NK-92 (cell line): ENCODE measurements around the gene ATXN2.
"Not testable (repeated sequence)": the region's sequence is repeated elsewhere in the genome, so short reads cannot be mapped to it uniquely, and the experiment has no call there.

Experiments
- DNase-seq: peaks from one replicate; lab custom pipeline; 2025; ENCODE audit not compliant: unreplicated experiment; lab: John Stamatoyannopoulos, UW

The ATXN2 gene

DNA sequence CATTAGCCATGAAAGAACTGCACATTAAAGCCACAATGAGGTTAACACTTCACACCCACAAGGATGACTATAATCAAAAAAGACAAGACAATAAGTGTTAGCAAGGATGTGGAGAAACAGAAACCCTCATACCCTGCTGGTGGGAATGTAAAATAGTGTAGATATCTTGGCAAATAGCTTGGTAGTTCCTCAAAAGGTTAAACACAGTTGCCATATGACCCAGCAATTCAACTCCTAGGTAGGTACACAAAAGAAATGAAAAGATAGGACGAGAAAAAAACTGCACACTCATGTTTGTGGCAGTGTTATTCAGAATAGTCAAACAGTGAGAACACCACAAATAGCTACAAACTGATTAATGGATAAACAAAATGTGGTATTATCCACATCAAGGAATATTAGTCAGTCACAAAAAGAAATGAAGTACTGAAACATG, 93.5 kb downstream of the ATXN2 start:
- no peak for DNase-seq

DNA sequence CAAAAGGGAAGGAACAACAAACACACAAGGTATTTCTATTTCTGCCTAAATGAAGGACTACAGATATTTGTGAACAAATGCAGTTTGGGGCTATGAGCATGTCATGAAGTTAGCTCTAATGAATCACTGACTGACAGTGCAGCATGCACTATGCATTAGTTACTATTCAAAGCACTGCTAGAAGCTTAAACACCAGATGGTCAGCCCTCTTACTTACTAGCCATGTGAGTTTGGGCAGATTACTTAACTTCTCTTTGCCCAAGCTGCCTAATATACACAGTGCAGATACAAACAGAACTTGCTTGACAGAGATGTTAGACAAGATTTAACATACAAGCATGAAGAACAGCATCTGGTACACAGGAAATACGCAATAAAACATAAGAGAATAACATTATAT, 96.0 kb downstream of the ATXN2 start:
- no peak for DNase-seq

DNA sequence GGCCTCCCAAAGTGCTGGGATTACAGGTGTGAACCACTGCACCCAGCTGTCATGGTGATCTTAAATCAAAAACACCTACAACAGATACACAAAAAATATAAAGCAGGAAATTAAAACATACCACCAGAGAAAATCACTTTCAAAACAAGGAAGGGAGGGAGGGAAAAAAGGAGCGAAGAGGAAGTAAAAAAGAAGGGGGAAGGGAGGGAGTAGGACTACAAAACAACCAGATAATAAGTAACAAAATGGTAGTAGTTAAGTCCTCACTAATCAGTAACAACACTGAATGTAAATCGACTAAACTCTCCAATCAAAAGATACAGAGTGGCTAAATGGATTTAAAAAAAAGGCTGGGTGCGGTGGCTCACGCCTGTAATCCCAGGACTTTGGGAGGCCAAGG, 104.4 kb downstream of the ATXN2 start:
- no peak for DNase-seq

DNA sequence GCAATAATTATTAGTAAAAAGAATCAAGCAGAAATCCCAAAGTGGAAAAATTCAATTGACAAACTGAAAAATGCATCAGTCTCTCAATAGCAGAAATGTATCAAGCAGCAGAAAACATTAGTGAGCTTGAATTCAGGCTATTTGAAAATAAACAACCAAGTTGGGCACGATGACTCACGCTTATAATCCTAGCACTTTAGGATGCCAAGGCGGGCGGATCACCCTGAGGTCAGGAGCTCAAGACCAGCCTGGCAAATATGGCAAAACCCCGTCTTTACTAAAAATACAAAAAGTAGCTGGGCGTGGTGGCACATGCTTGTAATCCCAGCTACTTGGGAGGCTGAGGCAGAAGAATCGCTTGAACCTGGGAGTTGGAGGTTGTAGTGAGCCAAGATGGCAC, 106.1 kb downstream of the ATXN2 start:
- DNase-seq: not testable (repeated sequence)

DNA sequence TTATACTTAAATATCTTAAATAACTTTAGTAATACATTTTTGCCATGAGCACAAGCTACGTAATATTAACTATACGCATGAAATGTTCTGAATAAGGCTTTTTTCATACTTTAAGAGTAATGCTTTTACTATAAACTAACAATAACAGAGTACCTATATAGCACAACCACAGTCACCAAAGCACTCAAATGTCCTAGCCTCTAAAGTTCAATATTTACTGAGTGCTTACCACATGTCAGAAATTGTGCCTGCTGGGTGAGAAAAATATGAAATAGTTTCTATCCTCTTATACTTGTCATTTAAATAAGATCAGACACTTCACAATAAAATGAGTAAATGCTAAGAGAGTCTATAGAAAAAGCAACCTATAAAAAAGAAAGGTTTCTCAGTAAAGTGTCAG, 110.3 kb downstream of the ATXN2 start:
- no peak for DNase-seq

DNA sequence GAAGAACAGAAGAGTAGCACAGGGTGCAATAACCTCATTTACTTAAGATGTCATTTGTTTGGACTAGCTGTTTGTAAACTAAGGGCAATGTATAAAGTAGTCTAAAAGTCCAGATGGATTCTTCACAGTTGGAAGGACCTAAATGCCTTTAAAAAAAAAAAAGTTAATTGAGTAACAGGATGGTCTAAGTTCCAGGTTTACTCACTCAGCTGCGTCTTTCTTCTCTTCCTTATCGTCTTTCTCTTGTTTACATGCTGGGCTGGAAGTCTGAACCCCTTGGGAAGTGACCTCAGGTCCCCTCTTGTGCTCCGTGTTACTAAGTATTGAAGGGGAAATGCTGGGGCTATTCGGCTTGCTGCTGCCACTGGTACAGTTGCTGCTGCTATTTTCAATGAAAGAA, 110.8 kb downstream of the ATXN2 start:
- DNase-seq: no peak

DNA sequence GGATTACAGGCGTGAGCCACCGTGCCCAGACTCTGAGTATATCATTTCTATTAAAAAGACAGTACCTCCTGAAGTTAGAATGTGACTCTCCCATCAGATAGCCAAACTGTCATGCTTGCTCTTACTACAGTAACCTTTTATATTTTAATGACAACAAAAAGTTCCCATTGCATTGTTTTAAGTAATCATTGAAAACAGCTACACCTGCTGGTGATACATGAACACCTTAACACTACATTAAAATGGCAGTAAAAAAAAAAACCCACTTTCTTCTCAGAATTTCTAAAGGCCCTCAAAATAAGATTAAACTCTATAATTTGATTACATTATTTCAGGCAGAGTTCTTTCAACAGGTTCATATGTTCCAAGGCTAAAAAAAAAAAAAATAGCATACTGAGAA, 116.7 kb downstream of the ATXN2 start:
- no peak for DNase-seq

DNA sequence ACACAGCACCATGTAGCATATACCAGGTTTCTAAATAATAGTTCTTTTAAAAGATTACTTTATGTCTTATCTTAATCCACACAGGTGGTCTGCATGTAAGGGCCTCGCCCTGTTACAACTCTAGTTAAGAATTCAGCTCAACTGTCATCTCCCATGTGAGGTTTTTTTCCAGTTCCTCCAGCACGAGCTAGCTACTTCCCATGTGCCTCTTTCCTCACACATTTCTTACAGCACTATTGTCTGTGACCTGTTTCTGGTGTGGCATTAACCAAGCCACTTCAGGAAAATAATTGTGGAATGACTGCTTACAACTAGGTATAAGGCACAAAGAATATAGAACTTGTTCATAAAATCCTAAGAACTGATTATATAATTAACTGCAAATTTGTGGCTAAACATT, 127.9 kb downstream of the ATXN2 start:
- DNase-seq: no peak

DNA sequence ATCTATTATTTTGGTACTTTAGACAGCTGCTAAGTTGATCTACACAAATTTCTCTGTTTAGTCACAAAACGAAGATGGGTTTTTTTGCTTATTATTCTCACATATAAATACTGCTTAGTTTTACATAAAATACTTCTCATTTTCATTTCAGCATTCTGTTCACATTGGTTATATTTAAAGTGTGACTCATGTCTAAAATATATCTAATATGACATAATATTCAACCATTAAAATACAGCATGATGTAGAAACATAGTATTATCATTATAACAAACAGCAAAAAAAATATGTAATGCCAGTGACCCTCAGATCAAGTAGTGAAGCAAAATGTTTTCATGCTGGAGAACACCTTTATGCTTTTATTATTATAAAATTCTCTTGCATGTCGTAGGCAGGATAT, 129.7 kb downstream of the ATXN2 start:
- DNase-seq: no peak

DNA sequence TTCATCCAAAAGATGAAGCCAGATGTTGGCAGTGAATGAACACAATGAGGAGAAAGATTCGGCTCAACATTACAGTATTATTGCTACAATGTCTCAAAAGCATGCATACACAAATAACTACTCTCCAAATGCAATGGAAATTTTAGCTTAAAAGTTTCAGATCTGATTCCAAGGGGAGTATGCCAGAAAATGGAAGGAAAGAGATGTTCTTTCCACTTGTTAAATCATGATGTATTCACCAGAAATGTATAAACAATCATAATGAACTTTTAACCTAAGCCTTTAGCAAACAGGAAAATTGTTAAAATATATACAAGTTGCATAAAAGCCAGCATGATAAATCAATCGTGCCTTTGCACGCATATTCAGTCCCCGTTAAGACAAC, 131.3 kb downstream of the ATXN2 start:
- no peak for DNase-seq

DNA sequence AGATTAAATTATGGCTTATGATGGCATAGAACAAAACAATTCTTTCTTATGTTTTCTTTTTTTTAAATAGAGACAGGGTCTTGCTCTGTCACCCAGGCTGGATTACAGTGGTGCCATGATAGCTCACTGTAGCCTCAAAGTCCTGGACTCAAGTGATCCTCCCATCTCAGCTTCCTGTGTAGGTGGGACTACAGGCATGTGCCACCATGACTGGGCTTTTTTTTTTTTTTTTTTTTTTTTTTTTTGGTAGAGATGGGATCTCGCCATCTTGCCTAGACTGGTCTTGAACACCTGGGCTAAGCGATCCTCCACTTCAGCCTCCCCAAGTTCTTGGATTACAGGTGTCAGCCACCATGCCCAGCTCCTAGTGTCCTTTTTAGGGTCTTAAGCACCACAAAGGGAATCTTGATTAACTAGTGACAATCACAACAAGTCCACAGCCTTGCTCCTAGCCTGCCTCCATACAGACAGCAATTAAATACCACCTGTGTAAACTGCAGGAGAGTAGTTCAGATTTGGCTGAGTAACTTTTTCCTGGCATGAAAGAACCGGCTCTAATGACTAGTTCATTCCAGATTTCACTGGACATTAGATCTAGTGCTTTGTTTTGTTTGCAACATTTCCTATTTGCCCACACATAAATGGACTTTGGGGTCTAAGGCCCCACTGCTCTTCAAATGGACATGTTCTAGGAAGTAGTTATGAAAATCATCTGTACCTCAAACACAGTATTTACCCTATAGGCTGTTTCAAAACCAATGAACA, 131.8 kb downstream of the ATXN2 start:
- DNase-seq: no peak

DNA sequence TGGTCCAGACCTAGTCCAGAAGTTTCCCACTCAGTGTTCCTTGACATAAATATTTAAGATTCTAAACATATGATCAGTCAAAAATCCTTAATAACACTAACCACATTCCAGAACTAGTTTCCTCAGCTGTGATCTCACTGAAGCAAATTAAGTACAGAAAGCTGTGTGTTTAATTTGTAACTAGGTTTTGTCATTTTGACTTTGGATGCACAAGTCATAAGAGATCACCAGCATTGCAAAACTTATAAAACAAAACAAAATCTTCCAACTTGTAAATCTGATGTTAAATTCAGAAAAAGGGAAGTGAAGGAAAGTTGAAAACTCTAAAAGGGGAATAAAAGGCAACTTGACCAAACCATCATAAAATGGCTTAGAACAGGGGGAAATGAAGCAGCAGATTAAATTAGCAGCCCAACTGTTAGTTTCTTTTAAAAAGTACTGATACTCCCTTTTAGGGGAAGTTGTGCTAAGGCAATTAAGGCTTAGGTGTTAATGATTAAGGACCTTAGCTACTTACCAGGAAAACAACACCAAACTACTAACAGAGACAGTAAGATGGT, 136.8 kb downstream of the ATXN2 start:
- no peak for DNase-seq

DNA sequence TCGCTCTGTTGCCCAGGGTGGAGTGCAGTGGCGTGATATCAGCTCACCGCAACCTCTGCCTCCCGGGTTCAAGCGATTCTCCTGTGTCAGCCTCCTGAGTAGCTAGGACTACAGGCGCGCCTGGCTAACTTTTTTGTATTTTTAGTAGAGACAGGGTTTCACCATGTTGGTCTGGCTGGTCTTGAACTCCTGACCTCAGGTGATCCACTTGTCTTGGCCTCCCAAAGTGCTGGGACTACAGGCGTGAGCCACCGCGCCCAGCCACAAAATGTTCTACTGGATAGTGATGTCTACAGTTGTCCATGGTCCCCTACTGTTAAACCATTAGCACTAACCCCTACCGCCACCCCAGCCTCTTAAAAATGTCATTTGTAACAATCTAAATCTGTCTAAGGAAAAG, 139.0 kb downstream of the ATXN2 start:
- not testable (repeated sequence) for DNase-seq

DNA sequence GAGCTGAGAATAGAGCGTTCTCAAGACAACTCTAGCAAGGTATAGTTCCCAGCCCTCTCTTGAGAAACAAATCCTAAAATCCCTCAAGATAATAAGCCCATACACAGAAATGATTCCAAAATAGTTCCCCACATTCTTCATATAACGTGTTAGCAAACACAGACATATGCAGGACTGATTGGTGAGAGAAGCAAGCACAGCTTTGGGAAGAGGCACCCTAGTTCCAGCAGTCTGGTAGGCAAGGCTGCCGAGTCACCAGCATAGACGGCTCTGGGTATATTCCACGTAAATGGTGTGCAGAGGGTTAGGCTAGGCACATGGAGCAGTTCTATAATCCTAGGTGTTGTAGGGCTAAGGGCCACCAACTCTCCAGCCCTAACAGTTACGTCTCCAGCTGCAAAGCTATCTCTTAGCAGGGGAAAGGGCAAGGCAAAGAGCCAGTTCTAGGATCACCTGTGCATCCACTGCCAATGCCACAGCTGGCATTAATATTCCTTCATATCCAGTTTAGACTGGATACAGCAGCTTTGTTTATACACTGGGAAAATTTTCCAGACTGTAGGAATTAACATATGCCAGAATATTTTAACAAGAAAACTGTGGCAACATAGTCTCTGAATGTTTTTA, 140.5 kb downstream of the ATXN2 start:
- DNase-seq: no peak

DNA sequence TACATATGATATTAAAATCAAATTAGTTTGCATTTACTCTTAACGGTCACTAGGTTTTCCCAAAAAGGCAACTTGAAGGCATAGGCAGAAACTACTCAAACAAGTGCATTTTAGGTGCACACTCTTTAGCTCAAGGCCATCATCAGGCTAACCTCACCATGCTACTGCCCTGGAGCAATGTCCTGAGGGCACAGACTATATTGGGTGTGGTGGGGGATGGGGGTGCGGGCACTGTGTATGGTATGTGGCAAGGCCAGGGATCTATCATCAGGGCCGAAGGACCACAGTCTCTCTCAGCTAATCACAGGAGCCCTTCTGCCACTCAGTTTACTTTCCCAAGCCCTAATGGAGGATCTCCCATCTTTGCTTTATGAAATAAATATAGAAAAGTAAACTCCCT, 141.5 kb downstream of the ATXN2 start:
- no peak for DNase-seq

DNA sequence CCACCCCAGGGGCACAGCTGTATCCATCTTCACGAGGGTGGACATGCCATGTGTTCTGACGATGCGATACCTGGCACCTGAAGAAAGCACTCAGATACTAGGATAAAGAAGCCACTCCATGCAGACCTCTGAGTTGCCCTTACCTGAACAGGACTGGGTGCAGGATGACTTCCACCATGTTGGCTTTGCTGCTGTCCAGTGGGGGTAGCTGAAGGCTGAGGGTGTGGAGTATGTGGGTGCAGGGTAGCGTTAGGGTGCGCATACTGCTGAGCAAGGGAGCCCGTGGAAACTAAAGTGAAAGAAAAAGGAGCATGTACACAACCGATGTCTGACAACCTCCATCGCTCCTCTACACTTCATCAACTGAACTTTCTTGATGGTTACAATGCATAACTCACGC, 142.0 kb downstream of the ATXN2 start:
- no peak for DNase-seq

DNA sequence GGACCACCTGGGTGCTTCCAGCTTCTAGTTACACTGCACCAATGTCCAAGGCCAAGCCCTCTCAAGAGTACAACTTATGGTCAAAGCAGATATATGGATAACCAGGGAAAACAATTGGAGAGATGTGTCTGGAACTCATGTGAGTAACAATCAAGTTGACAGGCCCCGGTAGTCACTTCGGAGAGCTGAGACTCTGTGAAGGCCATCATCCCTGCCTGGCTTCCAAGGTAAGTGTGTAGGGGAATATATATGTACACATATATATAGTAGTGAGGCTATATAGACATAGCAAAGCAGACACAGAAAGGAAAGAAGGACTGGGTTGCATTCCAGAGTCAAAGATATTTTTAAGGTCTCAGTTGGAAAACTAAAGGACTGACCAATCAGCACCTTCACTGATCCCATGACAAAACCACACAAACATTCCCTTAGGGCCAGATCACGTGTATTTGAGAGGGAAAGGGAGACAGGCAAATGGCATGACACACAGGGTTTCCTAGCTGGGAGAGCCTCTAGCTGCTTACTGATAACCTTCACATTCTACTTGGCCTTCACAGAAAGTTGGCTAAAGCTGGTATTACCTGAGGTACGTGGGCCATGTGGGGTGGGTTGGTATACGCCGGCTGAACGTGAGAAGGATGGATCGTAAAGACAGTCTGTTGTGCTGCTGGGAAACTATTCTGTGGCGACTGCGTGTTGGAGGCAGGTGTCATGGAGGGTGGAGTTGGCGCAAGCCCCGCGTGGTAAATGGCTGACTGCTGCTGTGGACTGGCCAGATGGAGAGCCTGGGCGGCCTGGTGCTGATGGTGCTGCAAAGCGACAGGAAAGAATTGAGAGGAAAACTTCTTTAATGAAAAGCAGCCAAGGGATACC, 143.4 kb downstream of the ATXN2 start:
- DNase-seq: no peak

DNA sequence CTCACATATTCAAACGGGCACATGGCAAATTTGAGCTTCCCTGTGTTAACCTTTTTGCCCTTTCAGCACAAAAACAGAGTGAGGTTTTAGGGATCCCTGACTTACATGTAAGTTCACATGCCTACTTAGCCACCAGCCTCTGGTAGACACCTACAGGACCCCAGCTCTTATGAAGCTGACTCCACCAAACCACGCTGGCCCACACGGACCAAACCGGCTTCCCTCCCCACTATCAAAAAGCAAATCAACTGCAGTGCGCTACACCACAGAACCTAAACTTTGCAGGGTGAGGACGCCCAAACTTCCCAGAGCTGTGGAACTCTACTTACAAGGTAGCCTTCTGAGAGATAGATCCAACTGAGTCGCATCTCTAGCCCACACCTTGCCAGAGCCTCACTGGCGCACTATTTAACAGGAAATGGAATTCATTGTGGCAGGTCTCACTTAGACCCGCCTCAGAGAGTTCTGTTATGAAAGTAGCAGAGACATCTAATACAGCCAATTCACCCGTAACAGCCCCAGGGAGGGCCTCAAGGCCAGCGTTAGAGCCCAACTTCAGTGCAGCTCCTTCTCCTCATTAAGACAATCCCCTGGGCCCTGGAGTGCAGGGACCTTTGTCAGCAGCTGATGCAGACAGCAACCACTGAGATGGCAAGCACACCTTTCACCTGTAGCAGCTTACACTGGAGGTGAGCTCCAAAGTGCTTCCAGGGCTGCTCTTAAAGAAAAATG, 144.2 kb downstream of the ATXN2 start:
- DNase-seq: no peak

DNA sequence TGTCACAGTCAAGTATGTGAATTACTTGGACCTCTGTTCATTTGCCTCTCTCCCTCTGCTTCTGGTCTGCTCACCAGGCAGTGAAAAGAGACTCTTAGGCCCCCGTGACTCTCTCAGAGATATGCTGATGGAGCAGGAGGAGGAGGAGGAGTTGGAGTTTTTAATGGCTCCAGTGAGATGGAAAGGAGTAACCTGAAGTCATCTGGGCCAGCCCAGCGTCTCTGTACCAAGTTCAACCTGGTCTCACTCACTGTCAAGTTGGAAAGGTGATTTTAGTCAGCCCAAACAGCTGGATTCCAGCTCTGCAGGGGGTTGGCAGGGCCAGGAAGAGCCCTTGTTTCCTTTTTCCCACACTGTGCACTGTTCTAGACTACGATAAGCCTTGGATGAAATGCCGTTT, 144.8 kb downstream of the ATXN2 start:
- DNase-seq: no peak

DNA sequence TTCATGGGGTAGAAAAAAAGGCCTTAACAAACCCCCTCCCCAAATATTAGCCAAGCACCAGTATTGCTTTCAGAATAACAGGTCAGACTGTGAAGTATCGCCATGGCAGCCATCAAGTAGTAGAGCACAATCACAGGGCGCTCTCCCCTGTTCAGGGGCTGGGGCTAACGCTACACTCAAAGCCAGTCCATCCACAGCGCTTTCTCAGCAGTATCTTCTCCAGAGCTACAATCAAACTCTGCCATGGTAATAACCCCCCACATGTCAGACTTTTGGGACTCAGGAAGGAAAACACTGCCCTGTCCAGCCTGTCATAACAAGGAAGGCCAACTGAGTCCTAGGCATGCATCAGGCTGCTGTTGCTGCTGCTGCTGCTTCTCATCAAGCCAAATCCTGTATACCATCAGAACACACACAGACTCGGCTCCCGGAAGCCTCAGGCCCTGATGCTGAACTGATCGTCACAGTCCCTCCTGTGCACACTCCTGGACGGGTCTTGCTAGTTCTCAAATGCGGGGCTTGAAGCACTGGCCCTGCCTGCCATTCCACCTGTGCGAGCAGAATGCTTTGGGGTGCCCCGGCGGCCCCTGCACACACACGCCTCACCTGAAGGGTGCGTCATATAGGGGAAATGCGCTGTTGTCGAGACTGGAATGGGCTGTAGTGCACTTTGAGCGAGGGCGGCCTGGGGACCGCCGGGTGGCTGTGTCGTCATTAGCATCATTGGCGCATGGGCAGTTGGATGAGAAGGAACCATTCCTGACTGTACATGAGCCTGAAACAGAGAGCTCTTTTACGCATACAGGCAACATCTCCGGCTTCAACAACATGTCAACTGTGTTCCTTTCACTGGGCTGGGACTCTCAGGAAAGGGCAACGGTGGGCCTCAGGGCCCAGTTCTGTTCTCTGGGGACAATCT, 145.8 kb downstream of the ATXN2 start:
- no peak for DNase-seq
